MV-4-11 (cell line): ENCODE results near the gene RPS18.
A peak's percentile ranks its signal among the peaks of the same experiment; 100 is the strongest.
"Not testable (repeated sequence)": the region's sequence is repeated elsewhere in the genome, so short reads cannot be mapped to it uniquely, and the experiment has no call there.

Experiments
- DNase-seq: peaks from one replicate; lab custom pipeline; 2025; lab: John Stamatoyannopoulos, UW

RPS18 gene

DNA sequence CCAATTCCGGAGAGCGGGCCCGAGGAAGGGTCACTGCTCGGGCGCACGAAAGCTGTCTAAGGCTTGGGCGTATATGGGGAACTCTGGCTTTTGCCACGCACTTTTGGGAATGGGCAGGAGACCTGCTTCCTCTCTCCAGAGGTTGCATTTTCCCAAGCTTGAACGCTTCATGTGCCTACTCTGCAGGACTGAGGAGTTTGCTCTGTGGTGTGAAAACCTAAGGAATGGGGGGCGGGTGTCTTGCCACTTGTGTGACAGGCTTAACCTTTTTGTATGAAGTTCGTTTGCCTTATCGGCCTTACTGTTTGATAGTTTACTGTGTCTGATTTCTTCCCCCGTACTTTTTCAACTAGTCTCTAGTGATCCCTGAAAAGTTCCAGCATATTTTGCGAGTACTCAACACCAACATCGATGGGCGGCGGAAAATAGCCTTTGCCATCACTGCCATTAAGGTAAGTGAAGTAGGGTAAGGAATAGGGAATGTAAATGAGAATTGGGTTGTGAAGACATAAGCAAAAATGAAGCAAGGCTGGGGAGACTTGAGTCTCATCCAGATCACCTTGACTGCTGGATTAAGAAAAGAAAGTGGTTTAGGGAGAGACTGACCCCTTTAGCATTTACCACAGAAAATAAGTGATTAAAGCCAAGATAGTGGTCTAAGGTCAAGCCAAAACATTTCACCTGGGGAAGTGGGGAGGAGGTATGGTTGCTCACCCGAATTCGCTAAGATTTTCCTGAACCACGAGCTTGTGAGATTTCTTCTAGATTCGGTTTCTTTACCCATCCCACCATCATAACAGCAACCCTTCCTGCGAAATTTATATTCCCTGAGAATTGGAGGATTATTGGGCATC is 627 bp downstream of the RPS18 start:
- no peak for DNase-seq

DNA sequence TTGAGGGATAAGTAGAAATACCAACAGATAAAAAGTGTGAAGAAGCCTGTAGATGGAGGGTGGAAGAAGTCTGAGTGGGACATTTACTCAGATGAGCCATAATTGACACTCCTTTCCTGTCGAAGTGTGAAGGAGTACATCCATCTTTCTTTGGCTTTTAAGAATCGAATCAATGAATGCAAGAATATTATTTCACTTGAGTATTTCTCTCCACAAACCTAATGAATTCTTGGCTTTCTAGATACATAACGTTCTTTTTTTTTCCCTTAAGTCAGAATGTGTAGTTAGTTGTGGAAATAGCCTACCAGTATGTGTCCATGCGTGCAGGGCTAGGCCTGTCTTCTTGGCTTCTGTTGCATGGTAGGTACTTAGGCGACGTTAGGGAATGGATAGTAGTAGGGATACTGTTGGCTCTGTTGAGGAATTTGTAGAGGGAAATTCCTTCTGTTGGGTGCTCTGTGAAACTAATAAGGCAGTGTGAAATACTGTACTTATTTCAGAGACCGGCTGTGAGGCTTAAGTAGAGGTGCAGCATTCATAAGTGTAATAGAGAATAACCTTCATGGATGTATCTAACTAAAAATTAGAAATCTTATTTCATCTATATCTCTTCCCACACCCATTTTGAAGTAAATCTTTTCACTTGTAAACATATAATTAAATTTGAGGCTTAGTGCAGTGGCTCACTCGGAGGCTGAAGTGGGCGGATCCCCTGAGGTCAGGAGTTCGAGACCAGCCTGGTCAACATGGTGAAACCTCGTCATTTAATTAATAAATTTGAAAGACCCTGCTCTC is 1.5 kb downstream of the RPS18 start:
- no peak for DNase-seq

DNA sequence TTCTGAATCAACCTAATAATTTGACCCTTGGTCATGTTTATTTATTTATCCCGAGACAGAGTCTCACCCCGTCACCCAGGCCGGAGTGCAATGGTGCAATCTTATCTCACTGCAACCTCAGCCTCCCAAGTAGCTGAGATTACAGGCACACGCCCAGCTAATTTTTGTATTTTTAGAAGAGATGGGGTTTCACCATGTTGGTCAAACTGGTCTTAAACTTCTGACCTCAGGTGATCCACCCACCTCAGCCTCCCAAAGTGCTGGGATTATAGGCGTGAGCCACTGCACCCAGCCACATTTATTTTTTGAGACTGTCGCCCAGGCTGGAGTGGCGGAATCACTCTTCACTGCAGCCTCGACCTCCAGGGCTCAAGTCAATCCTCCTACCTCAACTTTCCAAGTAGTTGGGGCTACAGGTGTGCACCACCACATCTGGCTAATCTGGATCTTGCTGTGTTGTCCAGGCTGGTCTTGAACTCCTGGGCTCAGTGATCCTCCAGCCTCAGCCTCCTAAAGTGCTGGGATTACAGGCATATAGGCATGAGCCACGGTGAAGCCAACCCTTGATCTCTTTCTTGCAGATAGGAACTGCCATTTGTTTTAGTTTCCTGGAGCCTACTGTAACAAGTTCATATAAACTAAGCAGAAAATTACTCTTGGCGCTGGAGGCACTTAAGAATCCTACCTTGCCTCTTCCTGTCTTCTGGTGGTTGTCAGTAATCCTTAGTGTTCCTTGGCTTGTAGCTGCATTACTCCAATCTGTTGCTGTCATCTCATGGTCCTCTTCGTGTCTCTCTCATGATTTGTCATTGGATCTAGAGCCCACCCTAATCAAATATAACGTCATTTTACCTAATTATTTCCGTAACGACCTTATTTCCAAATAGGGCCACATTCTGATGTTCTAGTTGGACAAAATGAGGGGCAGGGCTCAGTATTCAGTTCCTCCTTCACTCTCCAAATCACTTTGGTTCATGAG is 2.3 kb downstream of the RPS18 start:
- DNase-seq = peak; percentile 31

GRCh38 chr6:33275795-33276580 is 4.1 kb downstream of the RPS18 start:
- not testable (repeated sequence) for DNase-seq

GRCh38 chr6:33276581-33276863 is 4.6 kb downstream of the RPS18 start:
- DNase-seq = no peak

GRCh38 chr6:33276864-33277662 is 5.2 kb downstream of the RPS18 start, which contains the start of gene B3GALT4:
B3GALT4 (plus strand) TSS chr6:33277123; CDS start chr6:33277420, 297 bp downstream.
- DNase-seq = peak; percentile 76

DNA sequence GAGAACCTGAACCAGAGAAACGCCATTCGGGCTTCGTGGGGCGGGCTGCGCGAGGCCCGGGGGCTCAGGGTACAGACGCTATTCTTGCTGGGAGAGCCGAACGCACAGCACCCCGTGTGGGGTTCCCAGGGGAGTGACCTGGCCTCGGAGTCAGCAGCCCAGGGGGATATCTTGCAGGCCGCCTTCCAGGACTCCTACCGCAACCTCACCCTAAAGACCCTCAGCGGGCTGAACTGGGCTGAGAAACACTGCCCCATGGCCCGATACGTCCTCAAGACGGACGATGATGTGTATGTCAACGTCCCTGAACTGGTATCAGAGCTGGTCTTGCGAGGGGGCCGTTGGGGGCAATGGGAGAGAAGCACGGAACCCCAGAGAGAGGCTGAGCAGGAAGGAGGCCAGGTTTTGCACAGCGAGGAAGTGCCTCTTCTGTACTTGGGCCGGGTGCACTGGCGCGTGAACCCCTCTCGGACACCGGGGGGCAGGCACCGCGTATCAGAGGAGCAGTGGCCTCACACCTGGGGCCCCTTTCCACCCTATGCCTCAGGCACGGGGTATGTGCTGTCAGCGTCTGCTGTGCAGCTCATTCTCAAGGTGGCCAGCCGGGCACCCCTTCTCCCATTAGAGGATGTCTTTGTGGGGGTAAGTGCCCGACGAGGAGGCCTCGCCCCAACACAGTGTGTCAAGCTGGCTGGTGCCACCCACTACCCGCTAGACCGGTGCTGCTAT is 6.0 kb downstream of the RPS18 start:
- no peak for DNase-seq

DNA sequence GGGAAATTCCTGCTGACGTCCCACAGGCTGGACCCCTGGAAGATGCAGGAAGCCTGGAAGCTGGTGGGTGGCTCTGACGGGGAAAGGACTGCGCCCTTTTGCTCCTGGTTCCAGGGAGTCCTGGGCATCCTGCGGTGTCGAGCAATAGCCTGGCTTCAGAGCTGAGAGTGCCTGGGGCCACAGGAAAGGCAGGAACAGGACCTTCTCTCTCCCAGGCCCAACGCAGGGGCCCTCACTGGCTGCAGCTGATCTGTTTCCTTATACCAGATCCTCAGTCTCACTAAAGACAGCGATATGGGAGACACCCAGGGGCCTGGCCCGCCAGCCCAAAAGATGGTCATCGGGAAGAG is 6.5 kb downstream of the RPS18 start:
- no peak for DNase-seq

DNA sequence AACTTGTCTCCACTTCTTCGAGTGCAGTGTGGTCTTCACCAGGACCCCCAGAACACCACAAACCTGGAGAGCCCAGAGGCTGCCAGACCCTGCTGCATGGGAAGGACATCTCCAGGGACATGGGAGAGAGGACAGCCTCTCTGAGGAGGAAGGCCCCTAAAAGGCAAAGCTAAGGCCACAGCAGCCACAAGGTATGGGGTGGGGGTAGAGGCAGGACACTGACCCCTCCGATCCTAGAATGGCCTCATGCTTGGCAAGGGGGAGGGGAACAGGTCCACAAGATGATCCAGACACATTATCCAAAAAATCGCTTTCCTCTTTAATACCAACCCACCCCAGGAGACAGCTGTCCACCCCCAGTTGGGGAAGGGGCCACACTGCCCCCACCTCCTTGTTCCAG is 6.9 kb downstream of the RPS18 start:
- DNase-seq = no peak

DNA sequence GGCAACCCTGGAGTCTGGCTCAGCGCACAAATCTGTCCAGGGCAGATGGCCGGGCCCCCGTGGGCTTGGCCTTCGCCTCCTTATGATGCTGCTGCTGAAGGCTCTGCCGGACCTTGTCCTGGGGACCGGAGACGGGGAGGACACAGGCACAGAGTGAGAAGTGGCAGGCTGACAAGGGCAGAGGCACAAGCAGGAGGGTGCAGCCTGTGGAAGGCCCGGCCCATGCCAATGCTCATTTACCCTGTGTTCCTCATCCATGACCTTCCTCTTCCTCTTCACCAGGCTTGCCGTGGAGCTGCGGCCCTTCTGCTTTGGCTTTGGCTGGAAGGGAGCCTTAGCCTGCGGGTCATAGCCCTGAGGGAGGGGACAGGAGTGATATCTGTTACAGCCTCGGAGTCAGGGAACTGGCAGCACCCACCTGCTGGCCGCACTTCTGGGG is 7.4 kb downstream of the RPS18 start:
- no peak for DNase-seq

GRCh38 chr6:33279971-33280511 is 8.2 kb downstream of the RPS18 start:
- DNase-seq = peak; percentile 32

DNA sequence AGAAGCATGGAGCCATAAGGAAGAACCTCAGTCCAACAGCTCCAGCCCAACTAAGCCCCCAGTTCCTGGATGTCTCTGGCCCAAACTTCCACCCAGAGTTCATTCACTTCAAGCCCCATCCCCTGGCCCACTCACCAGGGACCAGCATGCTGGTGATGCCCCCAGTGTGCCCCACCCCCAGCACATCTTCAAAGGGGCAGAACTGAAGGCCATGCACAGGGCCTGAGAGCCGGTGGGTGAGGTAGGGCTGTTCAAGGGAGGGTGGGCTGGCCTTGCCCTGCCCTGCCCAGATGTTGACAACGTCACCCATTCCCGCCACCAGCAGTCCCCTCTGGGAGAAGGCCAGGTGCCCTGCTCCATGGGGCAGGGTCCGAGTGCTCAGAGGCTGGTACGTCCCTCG is 8.7 kb downstream of the RPS18 start:
- DNase-seq = no peak

DNA sequence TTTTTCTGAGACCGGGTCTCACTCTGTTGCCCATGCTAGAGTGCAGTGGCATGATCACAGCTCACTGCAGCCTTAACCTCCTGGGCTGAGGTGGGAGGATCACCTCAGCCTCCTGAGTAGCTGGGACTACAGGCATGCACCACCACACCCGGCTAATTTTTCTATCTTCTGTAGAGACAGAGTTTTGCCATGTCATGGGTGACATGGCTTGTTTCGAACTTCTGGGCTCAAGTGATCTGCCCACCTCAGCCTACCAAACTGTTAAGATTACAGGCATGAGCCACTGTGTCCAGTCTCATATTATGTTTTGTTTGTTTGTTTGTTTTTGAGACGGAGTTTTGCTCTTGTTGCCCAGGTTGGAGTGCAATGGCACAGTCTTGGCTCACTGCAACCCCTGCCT is 13.3 kb downstream of the RPS18 start:
- DNase-seq = not testable (repeated sequence)

DNA sequence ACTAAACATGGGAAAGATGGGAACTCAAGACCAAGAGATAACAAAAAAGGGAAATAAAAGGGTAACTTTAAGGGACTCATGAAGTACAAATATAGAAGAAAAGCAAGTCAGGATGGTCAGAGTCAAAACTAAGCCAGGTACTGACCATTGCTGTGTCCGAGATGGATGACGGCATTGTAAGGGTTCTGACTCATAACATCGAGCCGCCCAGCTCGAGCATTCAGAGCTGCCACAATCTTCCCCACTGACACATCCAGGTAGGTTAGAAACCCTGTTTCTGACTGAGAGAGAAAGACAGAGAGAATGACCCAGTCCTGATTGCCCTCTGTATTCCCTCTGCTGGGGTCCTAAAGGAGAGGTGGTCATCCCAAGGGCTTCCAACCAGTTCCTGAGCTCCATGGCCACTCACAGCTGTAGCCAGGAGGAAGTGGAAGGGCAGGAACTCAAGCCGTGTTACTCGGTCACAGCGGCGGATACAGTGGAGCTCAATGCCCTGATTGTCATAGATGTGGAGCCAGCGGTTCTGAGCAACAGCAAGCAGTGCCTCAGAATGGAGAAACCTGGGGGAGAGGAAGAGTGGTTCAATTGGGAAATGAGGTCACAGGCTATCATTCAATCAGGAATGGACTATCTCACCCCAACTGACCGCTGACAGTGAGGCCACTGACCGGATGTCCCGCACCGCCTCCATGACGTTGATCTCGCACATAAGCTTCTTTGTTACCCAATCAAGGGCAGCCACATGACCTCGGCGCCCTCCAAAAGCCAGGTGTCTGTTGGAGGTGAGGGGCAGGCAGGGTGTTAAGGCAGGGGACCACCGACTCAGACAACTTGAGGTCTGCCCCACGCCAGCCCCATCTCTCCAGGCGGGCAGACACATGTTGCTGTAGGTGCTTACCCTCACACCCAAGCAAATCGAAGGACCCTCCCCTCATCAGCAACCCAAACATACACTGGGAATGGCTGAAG is 15.4 kb downstream of the RPS18 start:
- no peak for DNase-seq

- DNase-seq = no peak
Measured at GRCh38 chr6:33288141-33288920, 16.5 kb downstream of the RPS18 start.

GRCh38 chr6:33288921-33289783 is 17.3 kb downstream of the RPS18 start, which contains the start of the genes PFDN6 and WDR46:
PFDN6 (plus strand) TSS chr6:33289601; CDS start chr6:33289857, 256 bp downstream.
WDR46 (minus strand) TSS chr6:33289239; CDS start chr6:33289170, 69 bp downstream.
- DNase-seq = peak; percentile 94
